WTC11 (cell line): ENCODE measurements around the gene GPR82. TPM values are rescaled to one million over a fixed set of nuclear protein-coding genes. Genes with fewer than 3 reads are reported as not detected.

Source experiments
- ATAC-seq: fragments of 200-7000 bp; cut with Tn5 transposase; 2 replicates; pipeline ENCODE4 v1.10.0; 2021; ENCODE audit warnings: mild to moderate bottlenecking, moderate library complexity
- CTCF ChIA-PET: fragments of 300-600 bp; sonication (Branson Sonifier 250); formaldehyde crosslinking; loops from one replicate; lab custom pipeline; 2021; ENCODE audit warnings: antibody characterized with exemption; lab: Charles Lee
- POLR2A ChIA-PET: fragments of 350-600 bp; sonication (Branson Sonifier 250); formaldehyde crosslinking; loops from one replicate; lab custom pipeline; 2021; ENCODE audit warnings: antibody characterized with exemption; lab: Charles Lee
- DNase-seq: peaks from one replicate; pipeline ENCODE4 v3.0.0; 2021; ENCODE audit warnings: low spot score
- H3K27ac Mint-ChIP-seq: 2 replicates; pipeline ENCODE4 v1.8.0; 2021; ENCODE audit warnings: mixed read lengths
- H3K27me3 Mint-ChIP-seq: 2 replicates; pipeline ENCODE4 v1.8.0; 2021; ENCODE audit warnings: low read depth, mild to moderate bottlenecking, moderate library complexity, mixed read lengths
- H3K36me3 Mint-ChIP-seq: 2 replicates; pipeline ENCODE4 v1.8.0; 2021; ENCODE audit warnings: mixed read lengths
- H3K4me1 Mint-ChIP-seq: 2 replicates; pipeline ENCODE4 v1.8.0; 2022; ENCODE audit warnings: mixed read lengths
- H3K4me3 Mint-ChIP-seq: 2 replicates; pipeline ENCODE4 v1.8.0; 2021; ENCODE audit warnings: mild to moderate bottlenecking, moderate library complexity, mixed read lengths
- H3K9me3 Mint-ChIP-seq: 2 replicates; pipeline ENCODE4 v1.8.0; 2021; ENCODE audit warnings: mixed read lengths
- CREB1 ChIP-seq: sonication (generic); formaldehyde crosslinking; IDR thresholded peaks from 2 replicates; pipeline ENCODE4 v1.8.0; 2023; ENCODE audit warnings: mild to moderate bottlenecking, missing genetic modification reagents
- ESRRA ChIP-seq: sonication (generic); formaldehyde crosslinking; IDR thresholded peaks from 2 replicates; pipeline ENCODE4 v1.8.1; 2022; ENCODE audit warnings: mild to moderate bottlenecking, missing genetic modification reagents, borderline replicate concordance
- FOXJ3 ChIP-seq: sonication (generic); formaldehyde crosslinking; IDR thresholded peaks from 2 replicates; pipeline ENCODE4 v1.9.0; 2021; ENCODE audit warnings: missing genetic modification reagents, mild to moderate bottlenecking, borderline replicate concordance
- FOXK1 ChIP-seq: sonication (generic); formaldehyde crosslinking; IDR thresholded peaks from 2 replicates; pipeline ENCODE4 v1.8.0; 2022; ENCODE audit warnings: mild to moderate bottlenecking, moderate library complexity, missing genetic modification reagents
- FOXP1 ChIP-seq: sonication (generic); formaldehyde crosslinking; IDR thresholded peaks from 2 replicates; pipeline ENCODE4 v1.8.0; 2022; ENCODE audit warnings: missing genetic modification reagents, mild to moderate bottlenecking, moderate library complexity, borderline replicate concordance
- GRHL2 ChIP-seq: fragments of 250-450 bp; sonication (Bioruptor Pico); IDR thresholded peaks from 2 replicates; pipeline ENCODE4 v1.8.0; 2022; ENCODE audit warnings: mild to moderate bottlenecking, moderate library complexity; ENCODE audit not compliant: insufficient replicate concordance, severe bottlenecking
- GTF2I ChIP-seq: fragments of 250-450 bp; sonication (Bioruptor Pico); conservative IDR thresholded peaks from 2 replicates; pipeline ENCODE4 v1.4.0; 2021; ENCODE audit warnings: mild to moderate bottlenecking
- MXD4 ChIP-seq: fragments of 250-450 bp; sonication (Bioruptor Pico); IDR thresholded peaks from 2 replicates; pipeline ENCODE4 v1.8.0; 2021; ENCODE audit warnings: mild to moderate bottlenecking, moderate library complexity, borderline replicate concordance
- RORB ChIP-seq: fragments of 250-450 bp; sonication (Bioruptor Pico); IDR thresholded peaks from 2 replicates; pipeline ENCODE4 v1.9.0; 2021; ENCODE audit warnings: mild to moderate bottlenecking
- SMAD3 ChIP-seq: sonication (generic); formaldehyde crosslinking; IDR thresholded peaks from 2 replicates; pipeline ENCODE4 v1.8.0; 2022; ENCODE audit warnings: missing genetic modification reagents, mild to moderate bottlenecking, borderline replicate concordance
- TP53 ChIP-seq: sonication (generic); formaldehyde crosslinking; IDR thresholded peaks from 2 replicates; pipeline ENCODE4 v1.8.1; 2023; ENCODE audit warnings: mild to moderate bottlenecking, missing genetic modification reagents
- ZBTB21 ChIP-seq: sonication (generic); formaldehyde crosslinking; IDR thresholded peaks from 2 replicates; pipeline ENCODE4 v1.8.1; 2023; ENCODE audit warnings: mild to moderate bottlenecking, missing genetic modification reagents, borderline replicate concordance
- ZNF219 ChIP-seq: sonication (generic); formaldehyde crosslinking; IDR thresholded peaks from 2 replicates; pipeline ENCODE4 v1.8.0; 2023; ENCODE audit warnings: missing genetic modification reagents, mild to moderate bottlenecking, borderline replicate concordance
- ZNF263 ChIP-seq: sonication (generic); formaldehyde crosslinking; IDR thresholded peaks from 2 replicates; pipeline ENCODE4 v1.8.1; 2022; ENCODE audit warnings: low read depth, mild to moderate bottlenecking, moderate library complexity, missing genetic modification reagents
- ZNF416 ChIP-seq: fragments of 250-450 bp; sonication (Bioruptor Pico); IDR thresholded peaks from 2 replicates; pipeline ENCODE4 v1.9.0; 2021; ENCODE audit warnings: mild to moderate bottlenecking, inconsistent platforms
- total RNA-seq: library from RNA; stranded (reverse); gene quantifications from 3 replicates; pipeline ENCODE4 v1.2.3, GENCODE V29; 2021
- TF ChIP-seq, protein P1 (sequence below): sonication (generic); formaldehyde crosslinking; IDR thresholded peaks from 2 replicates; pipeline ENCODE4 v1.8.1; 2022; ENCODE audit warnings: missing genetic modification reagents, borderline replicate concordance
- TF ChIP-seq, protein P2 (sequence below): fragments of 250-450 bp; sonication (Bioruptor Pico); conservative IDR thresholded peaks from 2 replicates; pipeline ENCODE4 v1.9.0; 2021; ENCODE audit warnings: mild to moderate bottlenecking
- TF ChIP-seq, protein P3 (sequence below): fragments of 250-450 bp; sonication (Bioruptor Pico); IDR thresholded peaks from 2 replicates; pipeline ENCODE4 v1.9.0; 2021; ENCODE audit warnings: moderate library complexity, mild to moderate bottlenecking, inconsistent platforms, borderline replicate concordance
- TF ChIP-seq, protein P4 (sequence below): sonication (generic); formaldehyde crosslinking; IDR thresholded peaks from 2 replicates; pipeline ENCODE4 v1.8.1; 2023; ENCODE audit warnings: mild to moderate bottlenecking, moderate library complexity, missing genetic modification reagents
- TF ChIP-seq, protein P5 (sequence below): sonication (generic); formaldehyde crosslinking; IDR thresholded peaks from 2 replicates; pipeline ENCODE4 v1.8.0; 2023; ENCODE audit warnings: missing genetic modification reagents
- TF ChIP-seq, protein P6 (sequence below): sonication (generic); formaldehyde crosslinking; IDR thresholded peaks from 2 replicates; pipeline ENCODE4 v1.8.1; 2022; ENCODE audit warnings: mild to moderate bottlenecking, moderate library complexity, missing genetic modification reagents
- TF ChIP-seq, protein P7 (sequence below): fragments of 250-450 bp; sonication (Bioruptor Pico); IDR thresholded peaks from 2 replicates; pipeline ENCODE4 v1.8.0; 2021; ENCODE audit warnings: mild to moderate bottlenecking
- TF ChIP-seq, protein P8 (sequence below): sonication (generic); formaldehyde crosslinking; conservative IDR thresholded peaks from 2 replicates; pipeline ENCODE4 v1.8.1; 2022; ENCODE audit warnings: mild to moderate bottlenecking, missing genetic modification reagents
- TF ChIP-seq, protein P9 (sequence below): fragments of 250-450 bp; sonication (Bioruptor Pico); IDR thresholded peaks from 2 replicates; pipeline ENCODE4 v2.1.2; 2022; ENCODE audit warnings: mild to moderate bottlenecking, moderate library complexity
- TF ChIP-seq, protein P10 (sequence below): sonication (generic); formaldehyde crosslinking; IDR thresholded peaks from 2 replicates; pipeline ENCODE4 v1.8.0; 2022; ENCODE audit warnings: mild to moderate bottlenecking, missing genetic modification reagents

Gene GPR82
- total RNA-seq, 1 experiment from 2014 or later: not detected

DNA sequence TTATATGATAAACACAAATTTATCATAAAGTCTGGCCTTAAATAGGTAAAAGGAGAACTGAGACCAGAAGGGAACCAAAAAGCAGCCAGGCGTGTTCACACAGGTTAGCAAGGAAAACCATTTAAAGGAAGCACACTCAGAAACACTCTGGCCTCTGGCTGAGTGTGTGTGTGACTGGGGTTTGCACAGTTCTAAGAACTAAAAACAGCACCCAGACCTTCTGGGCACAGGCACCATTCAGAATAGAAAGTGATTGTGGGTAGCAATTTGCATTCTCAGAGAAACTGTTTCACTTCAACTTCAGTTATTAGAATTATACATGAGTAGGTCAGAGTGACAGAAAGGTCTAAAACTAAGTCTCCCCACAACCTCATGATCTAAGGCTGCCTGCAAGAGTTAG, 10.0 kb downstream of the GPR82 start:
- DNase-seq (no peak), ATAC-seq (no peak)
- Mint-ChIP-seq H3K27ac (no peak overlapping the region), H3K36me3 (no peaks in the 10 kb centered on the region), H3K27me3 (no peaks in the 10 kb centered on the region), H3K9me3 (no peaks in the 10 kb centered on the region), H3K4me3 (no peak overlapping the region), H3K4me1 (peaks cover 12% of the 10 kb centered on the region)
- CTCF ChIA-PET: no interaction called here
- TF ChIP-seq FOXP1 (no peak), ZNF416 (CRISPR knock-in tag) (no peak), SMAD3 (no peak), FOXK1 (no peak), ZBTB21 (CRISPR knock-in tag) (no peak), TP53 (no peak), ESRRA (CRISPR knock-in tag) (no peak), GRHL2 (no peak), GTF2I (CRISPR knock-in tag) (no peak), RORB (no peak), ZNF263 (no peak), ZNF219 (no peak)
- TF ChIP-seq, protein P1, sequence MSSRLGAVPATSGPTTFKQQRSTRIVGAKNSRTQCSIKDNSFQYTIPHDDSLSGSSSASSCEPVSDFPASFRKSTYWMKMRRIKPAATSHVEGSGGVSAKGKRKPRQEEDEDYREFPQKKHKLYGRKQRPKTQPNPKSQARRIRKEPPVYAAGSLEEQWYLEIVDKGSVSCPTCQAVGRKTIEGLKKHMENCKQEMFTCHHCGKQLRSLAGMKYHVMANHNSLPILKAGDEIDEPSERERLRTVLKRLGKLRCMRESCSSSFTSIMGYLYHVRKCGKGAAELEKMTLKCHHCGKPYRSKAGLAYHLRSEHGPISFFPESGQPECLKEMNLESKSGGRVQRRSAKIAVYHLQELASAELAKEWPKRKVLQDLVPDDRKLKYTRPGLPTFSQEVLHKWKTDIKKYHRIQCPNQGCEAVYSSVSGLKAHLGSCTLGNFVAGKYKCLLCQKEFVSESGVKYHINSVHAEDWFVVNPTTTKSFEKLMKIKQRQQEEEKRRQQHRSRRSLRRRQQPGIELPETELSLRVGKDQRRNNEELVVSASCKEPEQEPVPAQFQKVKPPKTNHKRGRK: no peak
- TF ChIP-seq, protein P2, sequence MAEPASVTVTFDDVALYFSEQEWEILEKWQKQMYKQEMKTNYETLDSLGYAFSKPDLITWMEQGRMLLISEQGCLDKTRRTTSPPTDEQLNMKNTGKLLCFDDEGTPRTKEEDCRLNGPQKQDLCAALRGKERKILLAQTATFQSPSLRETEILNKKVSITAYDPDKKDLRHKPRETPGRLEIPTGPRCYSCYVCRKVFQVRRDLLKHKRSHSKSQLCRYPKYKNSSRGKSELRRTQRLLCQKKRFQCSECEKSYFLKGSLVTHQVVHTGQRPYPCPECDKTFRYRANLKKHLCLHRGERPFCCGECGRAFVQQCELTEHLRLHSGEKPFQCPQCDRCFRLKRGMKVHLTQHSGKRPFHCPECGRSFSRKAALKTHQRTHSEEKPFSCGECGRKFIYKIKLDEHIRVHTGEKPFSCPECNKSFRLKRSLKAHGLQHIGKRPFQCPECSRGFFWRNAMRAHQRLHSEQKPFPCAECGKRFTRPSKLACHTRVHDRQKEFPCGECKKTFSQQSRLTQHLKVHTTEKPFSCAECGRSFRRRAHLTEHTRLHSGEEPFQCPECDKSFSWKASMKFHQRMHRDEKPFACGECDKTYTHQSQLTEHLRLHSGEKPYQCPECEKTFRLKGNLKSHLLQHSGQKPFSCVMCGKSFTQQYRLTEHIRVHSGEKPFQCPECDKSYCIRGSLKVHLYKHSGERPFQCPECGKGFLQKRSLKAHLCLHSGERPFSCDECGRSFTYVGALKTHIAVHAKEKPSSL (CRISPR knock-in tag): no peak
- TF ChIP-seq, protein P3, sequence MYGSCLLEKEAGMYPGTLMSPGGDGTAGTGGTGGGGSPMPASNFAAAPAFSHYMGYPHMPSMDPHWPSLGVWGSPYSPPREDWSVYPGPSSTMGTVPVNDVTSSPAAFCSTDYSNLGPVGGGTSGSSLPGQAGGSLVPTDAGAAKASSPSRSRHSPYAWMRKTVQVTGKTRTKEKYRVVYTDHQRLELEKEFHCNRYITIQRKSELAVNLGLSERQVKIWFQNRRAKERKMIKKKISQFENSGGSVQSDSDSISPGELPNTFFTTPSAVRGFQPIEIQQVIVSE (CRISPR knock-in tag): no peak
- TF ChIP-seq, protein P4, sequence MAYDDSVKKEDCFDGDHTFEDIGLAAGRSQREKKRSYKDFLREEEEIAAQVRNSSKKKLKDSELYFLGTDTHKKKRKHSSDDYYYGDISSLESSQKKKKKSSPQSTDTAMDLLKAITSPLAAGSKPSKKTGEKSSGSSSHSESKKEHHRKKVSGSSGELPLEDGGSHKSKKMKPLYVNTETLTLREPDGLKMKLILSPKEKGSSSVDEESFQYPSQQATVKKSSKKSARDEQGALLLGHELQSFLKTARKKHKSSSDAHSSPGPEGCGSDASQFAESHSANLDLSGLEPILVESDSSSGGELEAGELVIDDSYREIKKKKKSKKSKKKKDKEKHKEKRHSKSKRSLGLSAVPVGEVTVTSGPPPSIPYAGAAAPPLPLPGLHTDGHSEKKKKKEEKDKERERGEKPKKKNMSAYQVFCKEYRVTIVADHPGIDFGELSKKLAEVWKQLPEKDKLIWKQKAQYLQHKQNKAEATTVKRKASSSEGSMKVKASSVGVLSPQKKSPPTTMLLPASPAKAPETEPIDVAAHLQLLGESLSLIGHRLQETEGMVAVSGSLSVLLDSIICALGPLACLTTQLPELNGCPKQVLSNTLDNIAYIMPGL (CRISPR knock-in tag): no peak
- TF ChIP-seq, protein P5, sequence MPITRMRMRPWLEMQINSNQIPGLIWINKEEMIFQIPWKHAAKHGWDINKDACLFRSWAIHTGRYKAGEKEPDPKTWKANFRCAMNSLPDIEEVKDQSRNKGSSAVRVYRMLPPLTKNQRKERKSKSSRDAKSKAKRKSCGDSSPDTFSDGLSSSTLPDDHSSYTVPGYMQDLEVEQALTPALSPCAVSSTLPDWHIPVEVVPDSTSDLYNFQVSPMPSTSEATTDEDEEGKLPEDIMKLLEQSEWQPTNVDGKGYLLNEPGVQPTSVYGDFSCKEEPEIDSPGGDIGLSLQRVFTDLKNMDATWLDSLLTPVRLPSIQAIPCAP (CRISPR knock-in tag): no peak
- POLR2A ChIA-PET: no interaction called here

DNA sequence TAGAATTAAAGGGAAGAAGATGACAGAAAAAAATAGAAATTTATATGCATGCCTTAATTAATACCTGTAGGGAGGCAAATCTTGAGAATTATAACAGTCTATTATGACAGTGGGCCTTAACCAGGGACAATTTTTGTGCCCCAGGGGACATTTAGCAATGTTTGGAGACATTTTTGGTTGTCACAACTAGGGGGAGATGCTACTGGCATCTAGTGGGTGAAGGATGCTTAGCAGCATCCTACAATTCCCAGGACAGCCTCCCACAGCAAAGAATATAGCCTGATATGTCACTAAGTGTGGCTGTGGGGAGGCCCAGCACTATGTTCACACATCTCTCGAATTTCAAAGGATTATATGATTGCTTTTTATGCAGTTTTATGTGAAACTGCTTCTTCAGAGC, 10.5 kb downstream of the GPR82 start:
- H3K4me1 Mint-ChIP-seq: peaks cover 14% of the 10 kb centered on the region
- H3K27me3 Mint-ChIP-seq: no peaks in the 10 kb centered on the region
- H3K36me3 Mint-ChIP-seq: no peaks in the 10 kb centered on the region
- no peak overlapping the region for H3K4me3 Mint-ChIP-seq
- H3K27ac Mint-ChIP-seq: no peak overlapping the region
- peak; percentile 41; the same call in 1 of the 2 replicates for ATAC-seq
- ChIA-PET CTCF (no interaction called here), POLR2A (no interaction called here)
- no peaks in the 10 kb centered on the region for H3K9me3 Mint-ChIP-seq
- DNase-seq: no peak
- TF ChIP-seq, protein P6, sequence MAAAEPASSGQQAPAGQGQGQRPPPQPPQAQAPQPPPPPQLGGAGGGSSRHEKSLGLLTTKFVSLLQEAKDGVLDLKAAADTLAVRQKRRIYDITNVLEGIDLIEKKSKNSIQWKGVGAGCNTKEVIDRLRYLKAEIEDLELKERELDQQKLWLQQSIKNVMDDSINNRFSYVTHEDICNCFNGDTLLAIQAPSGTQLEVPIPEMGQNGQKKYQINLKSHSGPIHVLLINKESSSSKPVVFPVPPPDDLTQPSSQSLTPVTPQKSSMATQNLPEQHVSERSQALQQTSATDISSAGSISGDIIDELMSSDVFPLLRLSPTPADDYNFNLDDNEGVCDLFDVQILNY (CRISPR knock-in tag): no peak
- TF ChIP-seq CREB1 (CRISPR knock-in tag) (no peak), ZNF416 (CRISPR knock-in tag) (no peak), FOXJ3 (CRISPR knock-in tag) (no peak), MXD4 (no peak)
- TF ChIP-seq, protein P7, sequence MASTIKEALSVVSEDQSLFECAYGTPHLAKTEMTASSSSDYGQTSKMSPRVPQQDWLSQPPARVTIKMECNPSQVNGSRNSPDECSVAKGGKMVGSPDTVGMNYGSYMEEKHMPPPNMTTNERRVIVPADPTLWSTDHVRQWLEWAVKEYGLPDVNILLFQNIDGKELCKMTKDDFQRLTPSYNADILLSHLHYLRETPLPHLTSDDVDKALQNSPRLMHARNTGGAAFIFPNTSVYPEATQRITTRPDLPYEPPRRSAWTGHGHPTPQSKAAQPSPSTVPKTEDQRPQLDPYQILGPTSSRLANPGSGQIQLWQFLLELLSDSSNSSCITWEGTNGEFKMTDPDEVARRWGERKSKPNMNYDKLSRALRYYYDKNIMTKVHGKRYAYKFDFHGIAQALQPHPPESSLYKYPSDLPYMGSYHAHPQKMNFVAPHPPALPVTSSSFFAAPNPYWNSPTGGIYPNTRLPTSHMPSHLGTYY (CRISPR knock-in tag): no peak
- TF ChIP-seq, protein P8, sequence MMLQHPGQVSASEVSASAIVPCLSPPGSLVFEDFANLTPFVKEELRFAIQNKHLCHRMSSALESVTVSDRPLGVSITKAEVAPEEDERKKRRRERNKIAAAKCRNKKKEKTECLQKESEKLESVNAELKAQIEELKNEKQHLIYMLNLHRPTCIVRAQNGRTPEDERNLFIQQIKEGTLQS (CRISPR knock-in tag): no peak
- TF ChIP-seq, protein P9, sequence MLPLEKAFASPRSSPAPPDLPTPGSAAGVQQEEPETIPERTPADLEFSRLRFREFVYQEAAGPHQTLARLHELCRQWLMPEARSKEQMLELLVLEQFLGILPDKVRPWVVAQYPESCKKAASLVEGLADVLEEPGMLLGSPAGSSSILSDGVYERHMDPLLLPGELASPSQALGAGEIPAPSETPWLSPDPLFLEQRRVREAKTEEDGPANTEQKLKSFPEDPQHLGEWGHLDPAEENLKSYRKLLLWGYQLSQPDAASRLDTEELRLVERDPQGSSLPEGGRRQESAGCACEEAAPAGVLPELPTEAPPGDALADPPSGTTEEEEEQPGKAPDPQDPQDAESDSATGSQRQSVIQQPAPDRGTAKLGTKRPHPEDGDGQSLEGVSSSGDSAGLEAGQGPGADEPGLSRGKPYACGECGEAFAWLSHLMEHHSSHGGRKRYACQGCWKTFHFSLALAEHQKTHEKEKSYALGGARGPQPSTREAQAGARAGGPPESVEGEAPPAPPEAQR (CRISPR knock-in tag): no peak
- TF ChIP-seq, protein P10, sequence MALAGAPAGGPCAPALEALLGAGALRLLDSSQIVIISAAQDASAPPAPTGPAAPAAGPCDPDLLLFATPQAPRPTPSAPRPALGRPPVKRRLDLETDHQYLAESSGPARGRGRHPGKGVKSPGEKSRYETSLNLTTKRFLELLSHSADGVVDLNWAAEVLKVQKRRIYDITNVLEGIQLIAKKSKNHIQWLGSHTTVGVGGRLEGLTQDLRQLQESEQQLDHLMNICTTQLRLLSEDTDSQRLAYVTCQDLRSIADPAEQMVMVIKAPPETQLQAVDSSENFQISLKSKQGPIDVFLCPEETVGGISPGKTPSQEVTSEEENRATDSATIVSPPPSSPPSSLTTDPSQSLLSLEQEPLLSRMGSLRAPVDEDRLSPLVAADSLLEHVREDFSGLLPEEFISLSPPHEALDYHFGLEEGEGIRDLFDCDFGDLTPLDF (CRISPR knock-in tag): no peak
